Sigmoid colon (tissue), 3 donors: ENCODE measurements around the gene DPYSL5.

Experiments used
- CTCF ChIP-seq, 4 experiments: fragments of 450-650 bp in 3 of 4; fragments of 200-600 bp in 1 of 4; IDR thresholded peaks; one replicate each; pipeline ENCODE4 v1.5.1; 2016 to 2019; ENCODE audit warnings: antibody characterized with exemption in 4 of 4, mild to moderate bottlenecking in 3 of 4, moderate library complexity in 2 of 4
- POLR2A ChIP-seq, 2 donors: fragments of 450-650 bp; IDR thresholded peaks; one replicate each; pipeline ENCODE4 v1.6.1; 2016; ENCODE audit warnings: antibody characterized with exemption in 2 of 2, mild to moderate bottlenecking in 2 of 2, moderate library complexity in 2 of 2

GRCh38 chr2:26994983-26995382 lies 147.1 kb downstream of the DPYSL5 start:
- TF ChIP-seq CTCF (IDR thresholded peaks at IDR 0.05), result no peak
- no peak for TF ChIP-seq POLR2A (IDR thresholded peaks at IDR 0.05)
